Pancreas (tissue), 10 donors: Measurements from ENCODE around the gene COL16A1. TPM values are rescaled to one million over a fixed set of nuclear protein-coding genes. Genes with fewer than 3 reads are reported as not detected.

Experiments used
- ATAC-seq, 4 donors: fragments of 200-7000 bp; cut with Tn5 transposase; one replicate each; pipeline versions ENCODE4 v1.8.0 to v1.9.1; 2020; ENCODE audit warnings: mild to moderate bottlenecking in 4 of 4, moderate library complexity in 4 of 4
- DNase-seq, 6 donors: peaks; one replicate each; pipeline ENCODE4 v3.0.0-alpha.2; 2020
- FAIRE-seq: peaks from 2 replicates; lab custom pipeline; 2012; peaks lifted over from hg19 to GRCh38; lab: Jason Lieb, UNC
- H3K27ac ChIP-seq, 4 donors: fragments of 200-600 bp; sonication (generic); 1 replicate in 3 of 4; 2 replicates in 1 of 4; pipeline versions ENCODE4 v1.5.0 to v1.8.0; 2020
- H3K27me3 ChIP-seq, 4 donors: fragments of 200-600 bp; one replicate each; pipeline ENCODE4 v1.8.0; 2021
- H3K36me3 ChIP-seq, 3 donors: fragments of 200-600 bp; sonication (generic) in 1 of 3; one replicate each; pipeline versions ENCODE4 v1.5.0 to v1.8.0; 2020 to 2021
- H3K4me1 ChIP-seq, 3 donors: fragments of 200-600 bp; one replicate each; pipeline ENCODE4 v1.8.0; 2021
- H3K4me3 ChIP-seq, 4 donors: fragments of 200-600 bp; sonication (generic) in 2 of 4; one replicate each; pipeline versions ENCODE4 v1.5.0 to v1.8.0; 2020 to 2021
- H3K9me3 ChIP-seq, 4 donors: fragments of 200-600 bp; one replicate each; pipeline ENCODE4 v1.8.0; 2021
- CTCF ChIP-seq, 4 donors: fragments of 200-600 bp; sonication (generic) in 3 of 4; IDR thresholded peaks; one replicate each; pipeline versions ENCODE4 v1.5.0 to v1.8.0; 2021; ENCODE audit warnings: antibody characterized with exemption in 4 of 4
- WGBS, 2 donors: extraction: QIAGEN DNeasy Blood & Tissue Kit; methylation state at CpG; one replicate each; pipeline ENCODE4 v1.1.7; 2013; 5-methylcytosine and 5-hydroxymethylcytosine counted together
- intact Hi-C, 3 donors: fragments of 100-400 bp; cut with DNase I; formaldehyde crosslinking; loops; one replicate each; pipeline versions ENCODE4 v1.11.1 to v1.14.2; 2022
- polyA plus RNA-seq, 2 donors: library from polyadenylated mRNA; stranded (reverse); fragments of 200-250 nt; gene quantifications; one replicate each; pipeline ENCODE4 v1.2.3, GENCODE V29; 2013
- total RNA-seq, 6 donors: library from RNA; stranded (reverse); fragmentation: NEBNext Ultra II Directional in 4 of 6; extraction: Animal tissue kit (Norgen Biotek cat#: 25700) in 4 of 6; gene quantifications; one replicate each; pipeline versions ENCODE4 v1.2.1 to v1.2.4, GENCODE V29; 2021 to 2023
- donor health status: healthy with polysubstance abuse.
- donor health status: DM: no; HTN: no; CAD: no; lungs with moderate emphysema.
- donor health status: DM: no; HTN: no; CAD: no.
- donor health status: control.
- donor health status: control.
- donor health status: Bipolar disorder and iron deficiency.
- donor health status: DM: yes; HTN: yes; CAD: no.
- donor health status: DM: no; HTN: no; CAD: no.
- donor health status: DM: no; HTN: no; CAD: no.
- donor health status: DM: yes; HTN: yes; CAD: no.

The COL16A1 gene
- total and polyA plus RNA-seq, 8 donors = 3.3 to 26.7 (median 11.2) TPM

DNA sequence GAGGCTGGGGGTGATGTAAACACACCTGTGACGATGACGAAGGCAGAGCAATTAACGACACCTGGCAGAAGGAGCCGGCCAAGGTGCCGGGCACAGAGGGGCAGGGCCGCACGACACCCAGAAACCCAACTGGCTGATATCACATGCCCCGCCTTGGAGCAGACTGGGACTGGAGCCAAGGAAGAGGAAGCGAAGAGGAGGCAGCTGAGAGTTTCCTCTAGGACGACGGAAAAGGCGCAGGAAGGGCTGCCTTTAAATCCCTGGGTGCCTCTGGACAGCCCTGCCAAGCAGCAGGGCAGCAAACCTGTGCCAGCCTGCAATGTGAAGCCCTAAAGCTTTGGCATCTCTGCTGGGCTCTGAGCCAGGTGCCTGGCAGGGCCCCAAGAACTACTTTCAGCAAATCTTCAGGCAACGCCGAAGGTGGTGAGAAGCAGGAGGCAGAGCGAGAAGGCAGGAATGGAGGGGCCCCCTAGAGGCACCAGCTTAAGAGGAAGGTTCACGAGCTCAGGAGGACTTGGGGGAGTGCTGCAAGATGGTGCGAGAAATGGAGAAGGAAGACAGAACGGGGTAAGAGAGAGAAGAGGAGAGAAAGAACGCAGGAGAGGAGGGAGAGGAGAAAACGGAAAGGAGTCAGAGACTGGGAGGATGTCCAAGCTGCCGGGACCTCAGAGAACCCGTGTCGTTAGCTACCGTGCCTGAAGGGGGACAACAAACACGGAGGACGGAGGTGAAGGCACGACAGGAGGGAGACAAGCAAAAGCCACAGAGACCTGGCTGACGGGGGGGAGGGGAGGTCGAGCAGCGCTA, 33.8 kb downstream of the COL16A1 start:
- DNase-seq (peak; percentile 81 to 97 (median 92)), ATAC-seq (peak; percentile 79 to 87 (median 80)), FAIRE-seq (no peak)
- no peaks in the 10 kb centered on the region for H3K9me3 ChIP-seq
- no peaks in the 10 kb centered on the region for H3K27me3 ChIP-seq
- peaks cover 0 to 8% (median 6%) of the 10 kb centered on the region in 3 donors for H3K4me1 ChIP-seq
- intact Hi-C loops = no loop called here
- TF ChIP-seq CTCF (IDR thresholded peaks at IDR 0.05) = no peak
- 4% methylated on average over 30 of the region's 30 CpGs for WGBS, 2 donors
- peak overlapping the region; percentile 2 to 77 (median 25) for H3K27ac ChIP-seq
- no peaks in the 10 kb centered on the region for H3K36me3 ChIP-seq
- peak overlapping the region in 2 of 4 donors; percentile 10 to 14 for H3K4me3 ChIP-seq

GRCh38 chr1:31669433-31669785, 34.4 kb downstream of the COL16A1 start:
- DNase-seq (no peak), FAIRE-seq (no peak), ATAC-seq (no peak)
- Histone ChIP-seq H3K9me3 (no peaks in the 10 kb centered on the region), H3K4me3 (peak overlapping the region in 2 of 4 donors; percentile 10 to 14), H3K27ac (peak overlapping the region in 3 of 4 donors; percentile 2 to 77 (median 47)), H3K27me3 (no peaks in the 10 kb centered on the region), H3K36me3 (no peaks in the 10 kb centered on the region), H3K4me1 (peaks cover 0 to 8% (median 6%) of the 10 kb centered on the region in 3 donors)
- intact Hi-C loops = no loop called here
- no peak for TF ChIP-seq CTCF (IDR thresholded peaks at IDR 0.05)
- 21 to 31% methylated on average over 7 of the region's 7 CpGs for WGBS, 2 donors

GRCh38 chr1:31668303-31668883, 35.4 kb downstream of the COL16A1 start:
- no peak overlapping the region for H3K27ac ChIP-seq
- peak in 1 of 6 donors; percentile 43 for DNase-seq

GRCh38 chr1:31667065-31667785, 36.6 kb downstream of the COL16A1 start:
- H3K4me3 ChIP-seq = no peak overlapping the region
- intact Hi-C loops = no loop called here
- FAIRE-seq = no peak
- no peak for TF ChIP-seq CTCF (IDR thresholded peaks at IDR 0.05)
- H3K27ac ChIP-seq = peak overlapping the region in 1 of 4 donors; percentile 44
- H3K27me3 ChIP-seq = no peaks in the 10 kb centered on the region
- no peak for DNase-seq
- 70 to 83% methylated on average over 19 of the region's 19 CpGs for WGBS, 2 donors
- peaks cover 0 to 8% (median 6%) of the 10 kb centered on the region in 3 donors for H3K4me1 ChIP-seq
- no peaks in the 10 kb centered on the region for H3K36me3 ChIP-seq
- ATAC-seq = no peak
- no peaks in the 10 kb centered on the region for H3K9me3 ChIP-seq

More at GRCh38 chr1:31668303-31668883, 35.4 kb downstream of the COL16A1 start:
- no peaks in the 10 kb centered on the region for H3K9me3 ChIP-seq
- intact Hi-C loops = no loop called here
- peaks cover 0 to 8% (median 6%) of the 10 kb centered on the region in 3 donors for H3K4me1 ChIP-seq
- H3K4me3 ChIP-seq = no peak overlapping the region
- H3K27me3 ChIP-seq = no peaks in the 10 kb centered on the region
- TF ChIP-seq CTCF (IDR thresholded peaks at IDR 0.05) = no peak
- no peak for FAIRE-seq
- 54 to 77% methylated on average over 9 to 11 of the region's 11 CpGs for WGBS, 2 donors
- ATAC-seq = no peak
- no peaks in the 10 kb centered on the region for H3K36me3 ChIP-seq
